Body of pancreas (tissue), 4 donors: Measurements from ENCODE around the gene GM2A.

ENCODE experiments used
- CTCF ChIP-seq, 7 experiments: fragments of 450-650 bp in 4 of 7; fragments of 200-600 bp in 3 of 7; sonication (generic) in 3 of 7; IDR thresholded peaks; one replicate each; pipeline ENCODE4 v1.5.1; 2016 to 2019; ENCODE audit warnings: antibody characterized with exemption in 7 of 7
- POLR2A ChIP-seq, 3 donors: fragments of 450-650 bp; IDR thresholded peaks; one replicate each; pipeline ENCODE4 v1.6.1; 2016; ENCODE audit warnings: antibody characterized with exemption in 3 of 3, mild to moderate bottlenecking in 2 of 3

GRCh38 chr5:151251001-151251551 lies 1.9 kb upstream of the GM2A start:
- TF ChIP-seq CTCF (IDR thresholded peaks at IDR 0.05): no peak
- TF ChIP-seq POLR2A (IDR thresholded peaks at IDR 0.05): no peak
